ENCODE measurements around the gene MPST.

The MPST gene

DNA sequence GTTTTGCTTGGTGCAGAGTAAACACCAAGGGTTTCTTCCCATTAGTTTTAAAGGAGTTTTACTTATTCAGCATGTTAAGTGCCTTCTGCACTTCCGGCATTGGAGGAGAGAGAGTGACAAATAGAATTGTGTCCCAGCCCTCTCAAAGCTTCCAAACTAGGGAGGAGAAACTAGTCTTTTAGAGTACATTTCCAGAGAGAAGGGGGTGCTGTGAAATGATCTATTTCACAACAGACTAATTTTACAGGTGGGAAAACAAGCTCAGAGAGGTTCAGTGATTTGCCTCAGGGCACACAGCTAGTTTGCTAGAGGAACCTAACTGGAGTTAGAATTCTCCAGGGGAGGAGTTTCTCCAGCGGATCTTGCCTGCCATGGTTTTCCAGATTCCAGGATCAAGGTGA is 12.6 kb downstream of the MPST start:
- H3K27me3 ChIP-seq (replicated peaks; ENCODE audit: control insufficient read depth, insufficient read depth, low read length) = no peaks in the 10 kb centered on the region
- H3K4me3 ChIP-seq (replicated peaks; ENCODE audit: low read depth, low read length) = no peak overlapping the region
- no peaks in the 10 kb centered on the region; the same call in 1 of the 2 replicates for H3K36me3 ChIP-seq (ENCODE audit: control insufficient read depth, insufficient read depth, low read length)
- TF ChIP-seq CTCF (IDR thresholded peaks at IDR 0.05; ENCODE audit: insufficient read depth, low read length, poor library complexity, severe bottlenecking) = no peak
- DNase-seq (ENCODE audit: extremely low read depth, insufficient read length) = no peak

DNA sequence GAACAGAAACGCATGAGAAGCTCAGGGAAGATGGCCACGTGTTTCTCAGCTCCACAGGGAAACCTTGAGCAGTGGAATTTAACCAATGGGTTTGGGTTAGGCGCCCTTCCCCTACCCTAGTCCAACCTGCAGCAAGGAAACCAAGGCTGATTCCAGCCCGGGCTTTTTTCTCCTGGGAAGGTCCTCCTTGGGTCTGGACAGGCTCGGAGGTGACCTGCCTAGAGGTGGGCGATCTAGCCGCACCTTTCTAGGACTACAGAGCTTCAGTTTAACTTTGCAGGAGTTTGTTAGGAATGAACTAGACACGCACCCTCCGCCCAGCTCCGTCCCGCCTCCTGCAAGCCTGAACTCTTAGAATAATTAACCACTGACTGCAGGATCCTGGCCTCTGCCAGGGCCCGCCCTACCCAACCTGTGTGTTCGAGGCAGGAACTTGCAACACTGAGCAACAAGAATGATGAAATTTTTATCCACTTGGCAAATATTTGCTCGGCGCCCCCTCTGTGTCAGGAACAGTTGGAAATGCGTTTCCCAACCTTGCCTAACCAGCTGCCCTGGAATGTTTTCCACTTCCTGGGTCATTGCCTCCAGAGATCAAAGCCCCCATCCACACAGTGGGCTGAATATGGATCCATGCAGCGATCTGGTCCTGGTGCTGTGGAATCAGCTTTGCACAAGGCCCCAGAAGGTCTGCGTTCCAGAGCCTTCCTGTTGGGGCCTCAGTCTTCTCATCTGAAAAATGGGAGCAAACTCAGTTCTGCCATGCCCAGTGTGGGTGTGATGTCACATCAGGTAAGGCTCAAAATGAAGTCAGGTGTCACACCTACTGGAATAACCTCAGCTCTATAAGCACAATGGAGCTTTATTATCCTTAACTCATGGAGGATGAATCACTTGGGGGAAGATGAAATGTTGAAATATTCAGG is 13.3 kb downstream of the MPST start:
- Histone ChIP-seq H3K27me3 (replicated peaks; ENCODE audit: control insufficient read depth, insufficient read depth, low read length) (no peaks in the 10 kb centered on the region), H3K36me3 (ENCODE audit: control insufficient read depth, insufficient read depth, low read length) (no peaks in the 10 kb centered on the region; the same call in 1 of the 2 replicates), H3K4me3 (replicated peaks; ENCODE audit: low read depth, low read length) (no peak overlapping the region)
- no peak for DNase-seq (ENCODE audit: extremely low read depth, insufficient read length)
- no peak for TF ChIP-seq CTCF (IDR thresholded peaks at IDR 0.05; ENCODE audit: insufficient read depth, low read length, poor library complexity, severe bottlenecking)

DNA sequence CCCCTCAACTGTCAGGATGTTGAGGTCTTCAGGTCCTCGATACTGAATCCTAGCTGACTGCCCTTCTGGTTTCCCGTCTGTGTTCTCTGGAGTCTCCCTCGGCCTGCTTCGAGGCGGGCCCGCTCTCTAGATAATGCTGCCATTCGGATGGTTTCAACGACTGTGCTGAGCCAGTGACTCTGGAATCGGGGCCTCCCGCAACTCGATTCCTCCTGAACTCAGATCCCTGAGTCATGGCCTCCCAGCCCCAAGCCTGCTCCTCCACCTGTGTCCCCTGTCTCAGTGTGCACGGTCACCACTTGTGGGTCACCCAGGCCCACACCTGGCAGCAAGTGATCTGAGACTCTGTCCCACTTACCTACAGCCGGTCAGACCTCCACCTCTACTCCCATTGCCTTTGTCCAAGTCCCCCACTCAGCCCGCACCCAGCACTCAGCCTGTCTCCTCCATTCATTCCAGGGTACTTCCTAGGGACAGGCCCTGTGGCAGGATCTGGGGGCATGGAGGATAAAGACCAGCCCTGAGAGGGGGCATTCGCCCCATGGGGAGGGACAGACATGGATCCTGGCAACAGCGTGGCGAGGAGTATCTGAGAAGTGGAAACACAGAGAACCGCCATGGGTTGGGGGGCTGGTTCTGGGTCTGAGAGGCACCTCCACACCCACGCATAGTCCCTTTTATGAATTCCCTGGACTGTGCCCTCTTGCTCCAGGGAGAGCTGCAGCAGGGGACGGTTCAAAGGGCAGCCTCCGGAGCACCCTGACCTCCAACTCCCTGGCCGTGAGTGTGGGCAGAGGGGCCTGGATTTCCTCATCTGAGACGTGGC is 14.3 kb downstream of the MPST start:
- no peak for TF ChIP-seq CTCF (IDR thresholded peaks at IDR 0.05; ENCODE audit: insufficient read depth, low read length, poor library complexity, severe bottlenecking)
- Histone ChIP-seq H3K4me3 (replicated peaks; ENCODE audit: low read depth, low read length) (no peak overlapping the region), H3K36me3 (ENCODE audit: control insufficient read depth, insufficient read depth, low read length) (no peaks in the 10 kb centered on the region; the same call in 1 of the 2 replicates), H3K27me3 (replicated peaks; ENCODE audit: control insufficient read depth, insufficient read depth, low read length) (no peaks in the 10 kb centered on the region)
- DNase-seq (ENCODE audit: extremely low read depth, insufficient read length) = no peak

- no peak for DNase-seq (ENCODE audit: extremely low read depth, insufficient read length)
- TF ChIP-seq CTCF (IDR thresholded peaks at IDR 0.05; ENCODE audit: insufficient read depth, low read length, poor library complexity, severe bottlenecking) = no peak
- no peaks in the 10 kb centered on the region for H3K36me3 ChIP-seq (ENCODE audit: control insufficient read depth, insufficient read depth, low read length)
- H3K27me3 ChIP-seq (replicated peaks; ENCODE audit: control insufficient read depth, insufficient read depth, low read length) = no peaks in the 10 kb centered on the region
- no peak overlapping the region for H3K4me3 ChIP-seq (replicated peaks; ENCODE audit: low read depth, low read length)
Measured at GRCh38 chr22:37036655-37037377, 17.3 kb downstream of the MPST start.

GRCh38 chr22:37037669-37038068 is 18.1 kb downstream of the MPST start:
- no peak for DNase-seq (ENCODE audit: extremely low read depth, insufficient read length)
- Histone ChIP-seq H3K27me3 (replicated peaks; ENCODE audit: control insufficient read depth, insufficient read depth, low read length) (no peaks in the 10 kb centered on the region), H3K36me3 (ENCODE audit: control insufficient read depth, insufficient read depth, low read length) (no peaks in the 10 kb centered on the region), H3K4me3 (replicated peaks; ENCODE audit: low read depth, low read length) (no peak overlapping the region)
- no peak for TF ChIP-seq CTCF (IDR thresholded peaks at IDR 0.05; ENCODE audit: insufficient read depth, low read length, poor library complexity, severe bottlenecking)

All from GM06990 (cell line).